Upper lobe of left lung (tissue), 4 donors: Measurements from ENCODE around the gene PTH2.

ENCODE experiments used
- CTCF ChIP-seq, 6 experiments: fragments of 450-650 bp in 4 of 6; fragments of 200-600 bp in 2 of 6; sonication (generic) in 2 of 6; IDR thresholded peaks; one replicate each; pipeline ENCODE4 v1.5.1; 2016 to 2019; ENCODE audit warnings: antibody characterized with exemption in 6 of 6
- EP300 ChIP-seq, 4 donors: sonication (generic); formaldehyde crosslinking; IDR thresholded peaks; one replicate each; pipeline ENCODE4 v1.5.1; 2017; ENCODE audit warnings: antibody characterized with exemption in 4 of 4, control low read depth in 2 of 4
- POLR2AphosphoS5 ChIP-seq, 2 donors: sonication (generic); formaldehyde crosslinking; IDR thresholded peaks; one replicate each; pipeline ENCODE4 v1.5.1; 2017; ENCODE audit warnings: antibody characterized with exemption in 2 of 2

DNA sequence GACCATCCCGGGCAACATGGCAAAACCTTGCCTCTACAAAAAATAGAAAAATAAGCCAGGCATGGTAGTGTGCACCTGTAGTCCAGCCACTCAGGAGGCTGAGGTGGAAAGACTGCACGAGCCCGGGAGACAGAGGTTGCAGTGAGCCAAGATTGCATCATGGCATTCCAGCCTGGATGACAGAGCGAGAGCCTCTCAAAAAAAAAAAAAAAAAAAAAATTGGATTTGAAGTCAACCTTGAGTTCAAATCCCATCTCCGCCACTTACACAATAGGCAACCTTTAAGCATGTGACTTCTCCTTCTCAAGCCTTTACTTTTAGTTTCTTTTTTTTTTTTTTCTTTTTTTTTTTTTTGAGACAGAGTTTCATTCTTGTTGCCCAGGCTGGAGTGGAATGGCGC, 23.2 kb downstream of the PTH2 start:
- no peak for TF ChIP-seq POLR2AphosphoS5 (IDR thresholded peaks at IDR 0.05)
- TF ChIP-seq CTCF (IDR thresholded peaks at IDR 0.05), result no peak
- no peak for TF ChIP-seq EP300 (IDR thresholded peaks at IDR 0.05)
